H1 (cell line): ENCODE results near the gene RAVER2. TPM values are rescaled to one million over a fixed set of nuclear protein-coding genes. Genes with fewer than 3 reads are reported as not detected.

Experiments
- CTCF ChIA-PET: fragments of 300-600 bp; sonication (Branson Sonifier 250); formaldehyde crosslinking; loops from one replicate; lab custom pipeline; 2021; ENCODE audit not compliant: partially characterized antibody; lab: Charles Lee
- POLR2A ChIA-PET: fragments of 300-600 bp; sonication (Branson Sonifier 250); formaldehyde crosslinking; loops from one replicate; lab custom pipeline; 2021; ENCODE audit warnings: inconsistent platforms; ENCODE audit not compliant: partially characterized antibody; lab: Charles Lee
- DNase-seq, 2 experiments: peaks; one replicate each; pipeline versions ENCODE4 v3.0.0 to v3.0.0-alpha.2; 2010 to 2022; ENCODE audit warnings: low spot score in 2 of 2, low read depth in 1 of 2, mixed read lengths in 1 of 2
- FAIRE-seq: peaks from 2 replicates; lab custom pipeline; 2011; peaks lifted over from hg19 to GRCh38; lab: Jason Lieb, UNC
- H2AFZ ChIP-seq: 2 replicates; pipeline ENCODE4 v1.8.1; 2012; ENCODE audit warnings: low read length, inconsistent platforms
- H2AK5ac ChIP-seq: 2 replicates; pipeline ENCODE4 v1.6.1; 2013; ENCODE audit warnings: low read depth, low read length
- H2BK120ac ChIP-seq: replicated peaks from 2 replicates; pipeline ENCODE3; 2013; ENCODE audit warnings: low read depth, low read length, inconsistent platforms
- H2BK12ac ChIP-seq: 2 replicates; pipeline ENCODE4 v1.6.1; 2013; ENCODE audit warnings: low read depth, low read length
- H2BK15ac ChIP-seq: 2 replicates; pipeline ENCODE4 v1.6.1; 2013; ENCODE audit warnings: low read length
- H2BK20ac ChIP-seq: 2 replicates; pipeline ENCODE4 v1.6.1; 2013; ENCODE audit warnings: low read length
- H2BK5ac ChIP-seq: 2 replicates; pipeline ENCODE4 v1.6.1; 2013; ENCODE audit warnings: low read depth, low read length
- H3K14ac ChIP-seq: 2 replicates; pipeline ENCODE4 v1.6.1; 2013; ENCODE audit warnings: inconsistent platforms; ENCODE audit not compliant: insufficient read length
- H3K18ac ChIP-seq: 2 replicates; pipeline ENCODE4 v1.6.1; 2013; ENCODE audit warnings: low read length; ENCODE audit errors: extremely low read depth
- H3K23ac ChIP-seq: 2 replicates; pipeline ENCODE4 v1.6.1; 2013; ENCODE audit warnings: inconsistent platforms; ENCODE audit not compliant: insufficient read length
- H3K23me2 ChIP-seq: 2 replicates; pipeline ENCODE4 v1.6.1; 2013; ENCODE audit warnings: low read depth, low read length
- H3K27ac ChIP-seq: 2 replicates; pipeline ENCODE4 v1.6.1; 2011; ENCODE audit warnings: low read depth, low read length, inconsistent platforms
- H3K27me3 ChIP-seq, 4 experiments: replicated peaks in 1 of 4; 1 replicate in 1 of 4; 2 replicates in 3 of 4; pipeline versions ENCODE4 v1.6.1 to v1.8.1; 2011 to 2013; ENCODE audit warnings: low read length in 3 of 4, mild to moderate bottlenecking in 3 of 4, inconsistent platforms in 2 of 4, mixed read lengths in 2 of 4, moderate library complexity in 1 of 4; ENCODE audit not compliant: control insufficient read depth in 3 of 4, insufficient read depth in 3 of 4; ENCODE audit errors: extremely low read depth in 1 of 4
- H3K36me3 ChIP-seq, 4 experiments: 2 replicates each; pipeline versions ENCODE4 v1.6.1 to v1.8.1; 2011 to 2013; ENCODE audit warnings: mild to moderate bottlenecking in 4 of 4, low read length in 3 of 4, moderate library complexity in 2 of 4, control low read depth in 1 of 4, inconsistent platforms in 1 of 4; ENCODE audit not compliant: insufficient read depth in 4 of 4, control insufficient read depth in 2 of 4
- H3K4ac ChIP-seq: replicated peaks from 2 replicates; pipeline ENCODE3; 2013; ENCODE audit warnings: low read length, low read depth, mixed read lengths, inconsistent platforms; ENCODE audit not compliant: insufficient read length
- H3K4me1 ChIP-seq, 4 experiments: replicated peaks in 1 of 4; 1 replicate in 1 of 4; 2 replicates in 3 of 4; pipeline versions ENCODE4 v1.6.1 to v1.8.1; 2011 to 2013; ENCODE audit warnings: low read length in 3 of 4, inconsistent platforms in 2 of 4, mixed read lengths in 1 of 4; ENCODE audit not compliant: insufficient read depth in 4 of 4, control insufficient read depth in 3 of 4
- H3K4me2 ChIP-seq, 2 experiments: 2 replicates each; pipeline versions ENCODE4 v1.6.1 to v1.8.1; 2011 to 2013; ENCODE audit warnings: low read depth in 2 of 2, low read length in 2 of 2, control low read depth in 1 of 2, inconsistent platforms in 1 of 2, mild to moderate bottlenecking in 1 of 2; ENCODE audit not compliant: insufficient read depth in 1 of 2
- H3K4me3 ChIP-seq, 4 experiments: fragments of 200-600, 300-600 bp in 1 of 4; sonication (generic), shearing (Covaris generic), sonication (Bioruptor Twin) in 1 of 4; 2 replicates each; pipeline versions ENCODE4 v1.5.1 to v1.8.1; 2011 to 2016; ENCODE audit warnings: low read length in 4 of 4, low read depth in 3 of 4, control low read depth in 2 of 4, inconsistent platforms in 2 of 4, mild to moderate bottlenecking in 2 of 4, mixed read lengths in 1 of 4, moderate library complexity in 1 of 4; ENCODE audit not compliant: insufficient read depth in 2 of 4; ENCODE audit errors: extremely low read depth in 1 of 4
- H3K56ac ChIP-seq: replicated peaks from 2 replicates; pipeline ENCODE3; 2013; ENCODE audit warnings: low read depth, mild to moderate bottlenecking, mixed read lengths, low read length, inconsistent platforms; ENCODE audit not compliant: insufficient read length
- H3K79me1 ChIP-seq: 2 replicates; pipeline ENCODE4 v1.6.1; 2013; ENCODE audit warnings: low read depth, low read length, control low read depth
- H3K79me2 ChIP-seq, 2 experiments: 2 replicates each; pipeline versions ENCODE4 v1.6.1 to v1.8.1; 2012 to 2013; ENCODE audit warnings: low read length in 2 of 2, mild to moderate bottlenecking in 2 of 2, inconsistent platforms in 1 of 2; ENCODE audit not compliant: insufficient read depth in 2 of 2, control insufficient read depth in 1 of 2
- H3K9ac ChIP-seq, 4 experiments: replicated peaks in 1 of 4; 1 replicate in 1 of 4; 2 replicates in 3 of 4; pipeline versions ENCODE4 v1.6.1 to v1.8.1; 2011 to 2013; ENCODE audit warnings: low read depth in 3 of 4, low read length in 3 of 4, control low read depth in 2 of 4, mild to moderate bottlenecking in 2 of 4, moderate library complexity in 2 of 4, inconsistent platforms in 1 of 4; ENCODE audit errors: extremely low read depth in 1 of 4
- H3K9me3 ChIP-seq, 2 experiments: 2 replicates each; pipeline versions ENCODE4 v1.6.1 to v1.8.1; 2012 to 2013; ENCODE audit warnings: mild to moderate bottlenecking in 2 of 2, moderate library complexity in 2 of 2, control low read depth in 1 of 2, inconsistent platforms in 1 of 2, low read depth in 1 of 2, low read length in 1 of 2, mixed read lengths in 1 of 2; ENCODE audit not compliant: insufficient read depth in 2 of 2
- H4K20me1 ChIP-seq, 2 experiments: replicated peaks in 1 of 2; 2 replicates each; pipeline versions ENCODE3 to v1.8.1; 2011 to 2013; ENCODE audit warnings: inconsistent platforms in 2 of 2, low read length in 2 of 2, mild to moderate bottlenecking in 1 of 2; ENCODE audit not compliant: insufficient read depth in 2 of 2, control insufficient read depth in 1 of 2
- H4K5ac ChIP-seq: 2 replicates; pipeline ENCODE4 v1.6.1; 2013; ENCODE audit warnings: low read length, low read depth, mixed read lengths, inconsistent platforms; ENCODE audit not compliant: insufficient read length
- H4K8ac ChIP-seq: 2 replicates; pipeline ENCODE4 v1.8.0; 2013; ENCODE audit warnings: mild to moderate bottlenecking, moderate library complexity, low read length, inconsistent platforms; ENCODE audit not compliant: insufficient read depth; ENCODE audit errors: extremely low read depth
- H4K91ac ChIP-seq: replicated peaks from 2 replicates; pipeline ENCODE3; 2013; ENCODE audit warnings: low read length, mixed read lengths, inconsistent platforms; ENCODE audit not compliant: insufficient read length
- ASH2L ChIP-seq: fragments of 200-600, 300-600 bp; sonication (generic); IDR thresholded peaks from one replicate; pipeline ENCODE4 v1.7.1; 2017; ENCODE audit warnings: low read length
- EZH2 ChIP-seq: fragments of 200-600 bp; sonication (generic); IDR thresholded peaks from 2 replicates; pipeline ENCODE4 v1.7.1; 2012; ENCODE audit warnings: low read depth, mild to moderate bottlenecking, moderate library complexity, low read length, inconsistent platforms; ENCODE audit not compliant: severe bottlenecking
- GTF2F1 ChIP-seq: IDR thresholded peaks from 2 replicates; pipeline ENCODE4 v1.6.1; 2012; ENCODE audit warnings: low read depth, low read length, improper control_type of control experiment, borderline replicate concordance
- HDAC2 ChIP-seq, 2 experiments: fragments of 300-600 bp in 1 of 2; sonication (generic) in 1 of 2; IDR thresholded peaks; 2 replicates each; pipeline ENCODE4 v1.6.1; 2011 to 2012; ENCODE audit warnings: low read depth in 2 of 2, low read length in 2 of 2, mild to moderate bottlenecking in 2 of 2, moderate library complexity in 2 of 2, borderline replicate concordance in 1 of 2, inconsistent platforms in 1 of 2
- SIRT6 ChIP-seq: IDR thresholded peaks from one replicate; pipeline ENCODE4 v1.7.1; 2012; ENCODE audit warnings: low read length, inconsistent platforms
- WGBS, 2 experiments: shearing (Covaris generic) in 1 of 2; methylation state at CpG; one replicate each; pipeline versions ENCODE4 v1.1.6 to v1.1.7; 2013 to 2015; ENCODE audit warnings: low lambda C conversion rate in 2 of 2, mixed read lengths in 2 of 2, inconsistent platforms in 1 of 2, low coverage in 1 of 2, missing lambda C conversion rate in 1 of 2; ENCODE audit not compliant: insufficient replicate concordance in 2 of 2, insufficient coverage in 1 of 2, insufficient read length in 1 of 2; ENCODE audit errors: extremely low coverage in 1 of 2, missing lambda C conversion rate in 1 of 2; 5-methylcytosine and 5-hydroxymethylcytosine counted together
- polyA plus RNA-seq, 7 experiments: library from polyadenylated mRNA; depleted of rRNA in 3 of 7; stranded (reverse) in 5 of 7; unstranded in 2 of 7; fragments of >200 nt in 5 of 7; fragments of 200-250 nt in 2 of 7; gene quantifications; 1 replicate in 5 of 7; 2 replicates in 1 of 7; 4 replicates in 1 of 7; pipeline versions ENCODE4 v1.2.1 to v1.2.3, GENCODE V29; 2011 to 2013; ENCODE audit warnings: missing spikeins in 2 of 7, mixed read lengths in 2 of 7
- total RNA-seq: library from RNA; stranded (reverse); fragmentation: NEBNext Ultra II Directional; extraction: Animal tissue kit (Norgen Biotek cat#: 25700); gene quantifications from 2 replicates; pipeline ENCODE4 v1.2.1, GENCODE V29; 2021

Gene RAVER2
- total and polyA plus RNA-seq, 2 of the 8 experiments (the other 6 are each of a cell fraction or from before 2014, with no cell fraction given), result 10.5 to 19.5 TPM

GRCh38 chr1:64866689-64867088 lies 121.8 kb downstream of the RAVER2 start:
- 95% methylated on average over 10 of the region's 10 CpGs; no CpG with 5 or more reads in 1 of the 2 experiments for WGBS, 2 experiments
- Histone ChIP-seq H2AFZ (no peak overlapping the region), H4K20me1 (no peaks in the 10 kb centered on the region), H2BK12ac (no peak overlapping the region), H4K8ac (no peak overlapping the region), H3K23ac (no peak overlapping the region), H3K79me2 (no peaks in the 10 kb centered on the region), H3K36me3 (no peaks in the 10 kb centered on the region), H3K79me1 (no peaks in the 10 kb centered on the region), H3K9me3 (no peaks in the 10 kb centered on the region)
- POLR2A ChIA-PET, result no interaction called here
- CTCF ChIA-PET, result interaction anchor here (0.9 kb wide), 1 partner anchor 208 kb away, joined by 3 read pairs; no protein-coding TSS in a partner anchor
- no peak for TF ChIP-seq HDAC2 (IDR thresholded peaks at IDR 0.05; ENCODE audit: borderline replicate concordance in 1 of 2, low read depth in 2 of 2, low read length in 2 of 2)
- no peak for TF ChIP-seq SIRT6
- TF ChIP-seq GTF2F1, result no peak
- no peak for TF ChIP-seq ASH2L
- TF ChIP-seq EZH2, result no peak
- TF ChIP-seq, all 59 proteins: peak for 0
- Histone ChIP-seq H3K14ac (no peak overlapping the region), H2BK5ac (no peak overlapping the region), H3K27me3 (no peaks in the 10 kb centered on the region), H3K4me1 (peaks cover 0 to 2% (median under 1%) of the 10 kb centered on the region in 4 experiments; a peak in 1 of 7 replicates), H2BK15ac (no peak overlapping the region), H3K27ac (no peak overlapping the region), H2AK5ac (no peak overlapping the region), H3K4ac (no peak overlapping the region), H2BK120ac (no peak overlapping the region), H3K4me3 (no peak overlapping the region), H3K56ac (no peak overlapping the region), H3K23me2 (no peaks in the 10 kb centered on the region), H4K5ac (no peak overlapping the region), H3K4me2 (no peak overlapping the region), H2BK20ac (no peak overlapping the region), H3K18ac (no peak overlapping the region), H3K9ac (no peak overlapping the region), H4K91ac (no peak overlapping the region)
- FAIRE-seq (no peak), DNase-seq (no peak)
